ENCODE results near the gene PSTPIP2.

DNA sequence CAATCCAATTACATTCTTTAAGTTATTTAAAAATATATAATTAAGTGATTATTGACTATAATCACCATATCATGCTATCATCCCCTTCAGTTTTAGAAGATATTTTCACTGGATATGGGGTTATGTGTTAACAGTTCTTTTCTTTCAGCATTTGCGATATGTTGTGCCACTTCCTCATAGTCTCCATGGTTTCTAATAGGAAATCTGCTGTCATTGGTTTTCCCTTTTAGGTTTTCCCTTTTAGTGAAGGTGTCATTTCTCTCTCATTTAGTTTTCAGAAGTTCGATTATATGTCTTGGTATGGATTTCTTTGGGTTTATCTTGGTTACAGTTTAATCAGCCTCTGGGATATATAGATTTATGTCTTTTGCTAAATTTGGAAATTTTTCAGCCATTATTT is 70.2 kb downstream of the PSTPIP2 start:
- TF ChIP-seq, protein P1, sequence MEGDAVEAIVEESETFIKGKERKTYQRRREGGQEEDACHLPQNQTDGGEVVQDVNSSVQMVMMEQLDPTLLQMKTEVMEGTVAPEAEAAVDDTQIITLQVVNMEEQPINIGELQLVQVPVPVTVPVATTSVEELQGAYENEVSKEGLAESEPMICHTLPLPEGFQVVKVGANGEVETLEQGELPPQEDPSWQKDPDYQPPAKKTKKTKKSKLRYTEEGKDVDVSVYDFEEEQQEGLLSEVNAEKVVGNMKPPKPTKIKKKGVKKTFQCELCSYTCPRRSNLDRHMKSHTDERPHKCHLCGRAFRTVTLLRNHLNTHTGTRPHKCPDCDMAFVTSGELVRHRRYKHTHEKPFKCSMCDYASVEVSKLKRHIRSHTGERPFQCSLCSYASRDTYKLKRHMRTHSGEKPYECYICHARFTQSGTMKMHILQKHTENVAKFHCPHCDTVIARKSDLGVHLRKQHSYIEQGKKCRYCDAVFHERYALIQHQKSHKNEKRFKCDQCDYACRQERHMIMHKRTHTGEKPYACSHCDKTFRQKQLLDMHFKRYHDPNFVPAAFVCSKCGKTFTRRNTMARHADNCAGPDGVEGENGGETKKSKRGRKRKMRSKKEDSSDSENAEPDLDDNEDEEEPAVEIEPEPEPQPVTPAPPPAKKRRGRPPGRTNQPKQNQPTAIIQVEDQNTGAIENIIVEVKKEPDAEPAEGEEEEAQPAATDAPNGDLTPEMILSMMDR (IDR thresholded peaks at IDR 0.05; ENCODE audit: extremely low read depth in 1 of 2, insufficient read depth in 1 of 2, low read depth in 1 of 2, low read length in 2 of 2): no peak
- no peak for TF ChIP-seq FOS (IDR thresholded peaks at IDR 0.05; ENCODE audit: borderline replicate concordance, insufficient read depth, low read length)
- TF ChIP-seq JUN (IDR thresholded peaks at IDR 0.05; ENCODE audit: borderline replicate concordance, insufficient read depth, insufficient read length, low read depth): no peak
- no peak for TF ChIP-seq MAX (IDR thresholded peaks at IDR 0.05; ENCODE audit: insufficient read depth, insufficient read length)

All from endothelial cell of umbilical vein (primary cell).